ENCODE data around the gene TBXA2R.
"Not testable (repeated sequence)": the region's sequence is repeated elsewhere in the genome, so short reads cannot be mapped to it uniquely, and the experiment has no call there.

The TBXA2R gene

GRCh38 chr19:3651684-3652083 is 45.0 kb upstream of the TBXA2R start:
- TF ChIP-seq CTCF (conservative IDR thresholded peaks at IDR 0.05; ENCODE audit: low read depth, low read length) = no peak
- DNase-seq (ENCODE audit: low read depth) = no peak
- H3K4me3 ChIP-seq (ENCODE audit: low read depth, low read length) = no peak overlapping the region

DNA sequence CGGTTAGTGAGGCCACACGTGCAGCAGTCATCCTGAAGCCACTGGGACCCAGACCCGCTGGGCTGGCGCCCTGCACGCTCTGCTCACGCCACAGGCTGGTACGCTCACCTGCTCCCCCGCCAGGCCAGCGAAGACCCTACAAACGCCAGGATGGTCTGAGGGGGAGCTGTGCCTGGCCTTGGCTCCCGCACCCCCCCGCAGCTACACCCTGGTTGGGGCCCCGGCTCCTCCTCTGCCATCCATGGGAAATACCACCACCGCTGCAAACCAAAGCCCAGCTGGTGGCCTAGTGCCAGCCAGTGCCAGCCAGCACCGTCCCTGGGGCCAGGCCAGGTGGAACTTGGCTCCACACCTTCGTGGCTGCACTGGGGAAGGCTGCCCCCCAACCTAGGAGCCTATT is 43.2 kb upstream of the TBXA2R start:
- no peak for DNase-seq (ENCODE audit: low read depth)
- no peak overlapping the region for H3K4me3 ChIP-seq (ENCODE audit: low read depth, low read length)
- TF ChIP-seq CTCF (conservative IDR thresholded peaks at IDR 0.05; ENCODE audit: low read depth, low read length) = no peak

GRCh38 chr19:3648037-3648905 is 41.6 kb upstream of the TBXA2R start:
- no peak for TF ChIP-seq CTCF (conservative IDR thresholded peaks at IDR 0.05; ENCODE audit: low read depth, low read length)
- DNase-seq (ENCODE audit: low read depth) = no peak
- no peak overlapping the region for H3K4me3 ChIP-seq (ENCODE audit: low read depth, low read length)

GRCh38 chr19:3647102-3647501 is 40.4 kb upstream of the TBXA2R start:
- not testable (repeated sequence) for DNase-seq (ENCODE audit: low read depth); H3K4me3 ChIP-seq (ENCODE audit: low read depth, low read length)

GRCh38 chr19:3646336-3647092 is 39.8 kb upstream of the TBXA2R start:
- DNase-seq (ENCODE audit: low read depth) = no peak
- H3K4me3 ChIP-seq (ENCODE audit: low read depth, low read length) = no peak overlapping the region
- no peak for TF ChIP-seq CTCF (conservative IDR thresholded peaks at IDR 0.05; ENCODE audit: low read depth, low read length)

GRCh38 chr19:3645726-3646125 is 39.1 kb upstream of the TBXA2R start:
- no peak overlapping the region for H3K4me3 ChIP-seq (ENCODE audit: low read depth, low read length)
- DNase-seq (ENCODE audit: low read depth) = no peak
- no peak for TF ChIP-seq CTCF (conservative IDR thresholded peaks at IDR 0.05; ENCODE audit: low read depth, low read length)

GRCh38 chr19:3645067-3645396 is 38.4 kb upstream of the TBXA2R start:
- DNase-seq (ENCODE audit: low read depth) = no peak
- H3K4me3 ChIP-seq (ENCODE audit: low read depth, low read length) = no peak overlapping the region
- no peak for TF ChIP-seq CTCF (conservative IDR thresholded peaks at IDR 0.05; ENCODE audit: low read depth, low read length)
